Adrenal gland (tissue), 5 donors: ENCODE data around the gene SEC16A.

Source experiments
- CTCF ChIP-seq, 6 experiments: fragments of 450-650 bp in 4 of 6; fragments of 200-600 bp in 2 of 6; sonication (generic) in 1 of 6; IDR thresholded peaks; 1 replicate in 5 of 6; 2 replicates in 1 of 6; pipeline versions ENCODE4 v1.5.1 to v1.8.0; 2016 to 2021; ENCODE audit warnings: antibody characterized with exemption in 6 of 6, mild to moderate bottlenecking in 2 of 6, moderate library complexity in 1 of 6
- POLR2A ChIP-seq, 2 donors: fragments of 450-650 bp; IDR thresholded peaks; one replicate each; pipeline ENCODE4 v1.6.1; 2017; ENCODE audit warnings: antibody characterized with exemption in 2 of 2, mild to moderate bottlenecking in 2 of 2, moderate library complexity in 1 of 2
- donor health status: DM: no; HTN: no; CAD: no.

GRCh38 chr9:136395020-136395340 lies 87.9 kb downstream of the SEC16A start:
- TF ChIP-seq CTCF (IDR thresholded peaks at IDR 0.05): no peak
- TF ChIP-seq POLR2A (IDR thresholded peaks at IDR 0.05): no peak
